ENCODE results near the gene BAZ2A. TPM values are rescaled to one million over a fixed set of nuclear protein-coding genes. Genes with fewer than 3 reads are reported as not detected.

Gene BAZ2A
- total RNA-seq, 1 donor from 2014 or later = 37.9 TPM

- H3K4me3 ChIP-seq (ENCODE audit: low read depth, low read length) = peak overlapping the region; percentile 86
- no peak for TF ChIP-seq CTCF (IDR thresholded peaks at IDR 0.05; ENCODE audit: insufficient read depth, low read length, poor library complexity, severe bottlenecking)
- no peaks in the 10 kb centered on the region for H3K27me3 ChIP-seq (ENCODE audit: control insufficient read depth, insufficient read depth, low read length)
Measured at GRCh38 chr12:56633468-56634241, 3.5 kb upstream of the BAZ2A start.

GRCh38 chr12:56632701-56633467 lies 2.8 kb upstream of the BAZ2A start:
- no peak for DNase-seq (ENCODE audit: low read depth)
- TF ChIP-seq CTCF (IDR thresholded peaks at IDR 0.05; ENCODE audit: insufficient read depth, low read length, poor library complexity, severe bottlenecking) = no peak
- Histone ChIP-seq H3K36me3 (ENCODE audit: control insufficient read depth, insufficient read depth, low read length) (no peaks in the 10 kb centered on the region), H3K27me3 (ENCODE audit: control insufficient read depth, insufficient read depth, low read length) (no peaks in the 10 kb centered on the region), H3K4me3 (ENCODE audit: low read depth, low read length) (no peak overlapping the region)

More at GRCh38 chr12:56633468-56634241, 3.5 kb upstream of the BAZ2A start:
- DNase-seq (ENCODE audit: low read depth) = no peak
- H3K36me3 ChIP-seq (ENCODE audit: control insufficient read depth, insufficient read depth, low read length) = peaks cover 2% of the 10 kb centered on the region

GRCh38 chr12:56631790-56632700 lies 1.9 kb upstream of the BAZ2A start:
- Histone ChIP-seq H3K4me3 (ENCODE audit: low read depth, low read length) (peak overlapping the region; percentile 10), H3K36me3 (ENCODE audit: control insufficient read depth, insufficient read depth, low read length) (no peaks in the 10 kb centered on the region), H3K27me3 (ENCODE audit: control insufficient read depth, insufficient read depth, low read length) (no peaks in the 10 kb centered on the region)
- no peak for TF ChIP-seq CTCF (IDR thresholded peaks at IDR 0.05; ENCODE audit: insufficient read depth, low read length, poor library complexity, severe bottlenecking)
- DNase-seq (ENCODE audit: low read depth) = no peak

- no peak for DNase-seq (ENCODE audit: low read depth)
- H3K36me3 ChIP-seq (ENCODE audit: control insufficient read depth, insufficient read depth, low read length) = no peaks in the 10 kb centered on the region
- no peaks in the 10 kb centered on the region for H3K27me3 ChIP-seq (ENCODE audit: control insufficient read depth, insufficient read depth, low read length)
- H3K4me3 ChIP-seq (ENCODE audit: low read depth, low read length) = peak overlapping the region; percentile 82
- no peak for TF ChIP-seq CTCF (IDR thresholded peaks at IDR 0.05; ENCODE audit: insufficient read depth, low read length, poor library complexity, severe bottlenecking)
Measured at GRCh38 chr12:56629459-56630179, 507 bp downstream of the BAZ2A start.
